ENCODE data around the gene GPR45. TPM values are rescaled to one million over a fixed set of nuclear protein-coding genes. Genes with fewer than 3 reads are reported as not detected.

The GPR45 gene, protein sequence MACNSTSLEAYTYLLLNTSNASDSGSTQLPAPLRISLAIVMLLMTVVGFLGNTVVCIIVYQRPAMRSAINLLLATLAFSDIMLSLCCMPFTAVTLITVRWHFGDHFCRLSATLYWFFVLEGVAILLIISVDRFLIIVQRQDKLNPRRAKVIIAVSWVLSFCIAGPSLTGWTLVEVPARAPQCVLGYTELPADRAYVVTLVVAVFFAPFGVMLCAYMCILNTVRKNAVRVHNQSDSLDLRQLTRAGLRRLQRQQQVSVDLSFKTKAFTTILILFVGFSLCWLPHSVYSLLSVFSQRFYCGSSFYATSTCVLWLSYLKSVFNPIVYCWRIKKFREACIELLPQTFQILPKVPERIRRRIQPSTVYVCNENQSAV
- total RNA-seq (2022) (not detected in 2 replicates), Bru-seq, nascent RNA (not detected), BruChase-seq, experiment 1, labeled RNA remaining after a 2-hour chase (not detected), BruChase-seq, experiment 2, labeled RNA remaining after a 6-hour chase (not detected)
- long read RNA-seq, result 0 reads

DNA sequence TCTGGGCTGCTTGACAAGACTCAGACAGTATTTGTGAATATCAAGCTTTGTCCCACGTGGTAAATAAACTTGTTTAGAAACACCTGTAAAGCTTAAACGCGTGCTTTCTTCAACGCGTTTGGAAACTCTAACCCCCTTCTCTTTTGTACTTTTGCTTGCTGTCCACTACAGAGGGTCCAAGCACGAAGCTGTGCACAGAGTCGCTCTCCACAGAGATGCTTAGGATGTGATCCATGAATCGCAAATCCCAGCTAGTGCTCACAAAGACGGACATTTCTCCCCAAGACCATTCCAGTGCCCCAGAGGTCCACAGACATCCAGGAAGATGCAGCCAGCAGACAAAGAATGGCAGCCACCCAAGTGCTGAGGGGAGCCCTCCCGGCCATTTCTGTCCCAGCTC, at the start of gene GPR45:
Gene GPR45 (plus strand): TSS at position 301 of the 400 bp plus-strand sequence. CDS start 116 bp downstream, outside the sequence.
- Mint-ChIP-seq H3K36me3 (ENCODE audit: insufficient read depth, unreplicated experiment) (no peaks in the 10 kb centered on the region), H3K27ac (ENCODE audit: unreplicated experiment) (no peak within 1 kb of the TSS), H3K27me3 (ENCODE audit: insufficient read depth, unreplicated experiment) (peaks cover 3% of the 10 kb centered on the region), H3K4me1 (ENCODE audit: low read depth, unreplicated experiment) (no peaks in the 10 kb centered on the region), H3K4me3 (ENCODE audit: unreplicated experiment) (no peak within 1 kb of the TSS), H3K9me3 (ENCODE audit: unreplicated experiment) (no peaks in the 10 kb centered on the region)
- TF ChIP-seq, protein P1, sequence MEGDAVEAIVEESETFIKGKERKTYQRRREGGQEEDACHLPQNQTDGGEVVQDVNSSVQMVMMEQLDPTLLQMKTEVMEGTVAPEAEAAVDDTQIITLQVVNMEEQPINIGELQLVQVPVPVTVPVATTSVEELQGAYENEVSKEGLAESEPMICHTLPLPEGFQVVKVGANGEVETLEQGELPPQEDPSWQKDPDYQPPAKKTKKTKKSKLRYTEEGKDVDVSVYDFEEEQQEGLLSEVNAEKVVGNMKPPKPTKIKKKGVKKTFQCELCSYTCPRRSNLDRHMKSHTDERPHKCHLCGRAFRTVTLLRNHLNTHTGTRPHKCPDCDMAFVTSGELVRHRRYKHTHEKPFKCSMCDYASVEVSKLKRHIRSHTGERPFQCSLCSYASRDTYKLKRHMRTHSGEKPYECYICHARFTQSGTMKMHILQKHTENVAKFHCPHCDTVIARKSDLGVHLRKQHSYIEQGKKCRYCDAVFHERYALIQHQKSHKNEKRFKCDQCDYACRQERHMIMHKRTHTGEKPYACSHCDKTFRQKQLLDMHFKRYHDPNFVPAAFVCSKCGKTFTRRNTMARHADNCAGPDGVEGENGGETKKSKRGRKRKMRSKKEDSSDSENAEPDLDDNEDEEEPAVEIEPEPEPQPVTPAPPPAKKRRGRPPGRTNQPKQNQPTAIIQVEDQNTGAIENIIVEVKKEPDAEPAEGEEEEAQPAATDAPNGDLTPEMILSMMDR (IDR thresholded peaks at IDR 0.05; ENCODE audit: insufficient read depth in 1 of 2, low read depth in 1 of 2, low read length in 1 of 2, severe bottlenecking in 1 of 2, unreplicated experiment in 1 of 2), result no peak
- POLR2A ChIA-PET, result no interaction called here
- H3K4me3 ChIP-seq (ENCODE audit: low read depth, low read length), result no peak within 1 kb of the TSS
- H3K9me3 ChIP-seq, result no peaks in the 10 kb centered on the region
- DNase-seq, result no peak
- no peaks in the 10 kb centered on the region for H3K36me3 ChIP-seq (ENCODE audit: control insufficient read depth, insufficient read depth, low read length)
- no TSS peak for BruUV-seq (replicated peaks)
- CTCF ChIA-PET, result no interaction called here
- intact Hi-C loops (cut with micrococcal nuclease; ENCODE audit: unreplicated experiment), result no loop called here
- no peaks in the 10 kb centered on the region for H3K27me3 ChIP-seq (replicated peaks; ENCODE audit: control insufficient read depth, insufficient read depth, low read length)
- H3K4me1 ChIP-seq, result no peaks in the 10 kb centered on the region; the same call in 1 of the 2 replicates

- peaks cover 10% of the 10 kb centered on the region for H3K9me3 ChIP-seq
- no peak for DNase-seq
- Mint-ChIP-seq H3K4me1 (ENCODE audit: low read depth, unreplicated experiment) (no peaks in the 10 kb centered on the region), H3K9me3 (ENCODE audit: unreplicated experiment) (peaks cover 18% of the 10 kb centered on the region), H3K36me3 (ENCODE audit: insufficient read depth, unreplicated experiment) (no peaks in the 10 kb centered on the region), H3K27me3 (ENCODE audit: insufficient read depth, unreplicated experiment) (peaks cover 12% of the 10 kb centered on the region), H3K4me3 (ENCODE audit: unreplicated experiment) (no peak overlapping the region), H3K27ac (ENCODE audit: unreplicated experiment) (no peak overlapping the region)
- CTCF ChIA-PET, result no interaction called here
- TF ChIP-seq, protein P1 (IDR thresholded peaks at IDR 0.05; ENCODE audit: insufficient read depth in 1 of 2, low read depth in 1 of 2, low read length in 1 of 2, severe bottlenecking in 1 of 2, unreplicated experiment in 1 of 2), result no peak
- intact Hi-C loops (cut with micrococcal nuclease; ENCODE audit: unreplicated experiment), result no loop called here
- BruUV-seq (replicated peaks), result no TSS peak
- H3K4me3 ChIP-seq (ENCODE audit: low read depth, low read length), result no peak overlapping the region
- 0 out of 2 replicates have a peak, but pooled peaks cover 1% of the 10 kb centered on the region for H3K27me3 ChIP-seq (replicated peaks; ENCODE audit: control insufficient read depth, insufficient read depth, low read length)
- POLR2A ChIA-PET, result no interaction called here
- H3K4me1 ChIP-seq, result no peaks in the 10 kb centered on the region
- no peaks in the 10 kb centered on the region for H3K36me3 ChIP-seq (ENCODE audit: control insufficient read depth, insufficient read depth, low read length)
Observed at GRCh38 chr2:105194022-105194675, 47.4 kb upstream of the GPR45 start.

GRCh38 chr2:105196651-105197050, 44.9 kb upstream of the GPR45 start:
- intact Hi-C loops (cut with micrococcal nuclease; ENCODE audit: unreplicated experiment), result no loop called here
- H3K36me3 ChIP-seq (ENCODE audit: control insufficient read depth, insufficient read depth, low read length), result no peaks in the 10 kb centered on the region
- 0 out of 2 replicates have a peak, but pooled peaks cover 1% of the 10 kb centered on the region for H3K27me3 ChIP-seq (replicated peaks; ENCODE audit: control insufficient read depth, insufficient read depth, low read length)
- no peak overlapping the region for H3K4me3 ChIP-seq (ENCODE audit: low read depth, low read length)
- H3K4me1 ChIP-seq, result no peaks in the 10 kb centered on the region
- Mint-ChIP-seq H3K27ac (ENCODE audit: unreplicated experiment) (no peak overlapping the region), H3K4me1 (ENCODE audit: low read depth, unreplicated experiment) (no peaks in the 10 kb centered on the region), H3K36me3 (ENCODE audit: insufficient read depth, unreplicated experiment) (no peaks in the 10 kb centered on the region), H3K9me3 (ENCODE audit: unreplicated experiment) (no peaks in the 10 kb centered on the region), H3K4me3 (ENCODE audit: unreplicated experiment) (no peak overlapping the region), H3K27me3 (ENCODE audit: insufficient read depth, unreplicated experiment) (peaks cover 22% of the 10 kb centered on the region)
- ChIA-PET POLR2A (no interaction called here), CTCF (no interaction called here)
- TF ChIP-seq, protein P1 (IDR thresholded peaks at IDR 0.05; ENCODE audit: insufficient read depth in 1 of 2, low read depth in 1 of 2, low read length in 1 of 2, severe bottlenecking in 1 of 2, unreplicated experiment in 1 of 2), result no peak
- BruUV-seq (replicated peaks), result no TSS peak
- no peaks in the 10 kb centered on the region; the same call in 1 of the 2 replicates for H3K9me3 ChIP-seq
- no peak for DNase-seq

Data from Caco-2 (cell line).